Stimulated activated CD8-positive, alpha-beta memory T cell treated with anti-CD3 and anti-CD28 coated beads, Interleukin-7, amount 100 ng/mL, for 4 hours (primary cell): ENCODE results near the gene FST.

Experiments used
- DNase-seq, 2 donors: peaks; one replicate each; pipeline ENCODE4 v3.0.0-alpha.2; 2020; ENCODE audit warnings: low read depth in 2 of 2

FST gene

GRCh38 chr5:53473633-53474032 is 6.8 kb upstream of the FST start:
- DNase-seq, result no peak

DNA sequence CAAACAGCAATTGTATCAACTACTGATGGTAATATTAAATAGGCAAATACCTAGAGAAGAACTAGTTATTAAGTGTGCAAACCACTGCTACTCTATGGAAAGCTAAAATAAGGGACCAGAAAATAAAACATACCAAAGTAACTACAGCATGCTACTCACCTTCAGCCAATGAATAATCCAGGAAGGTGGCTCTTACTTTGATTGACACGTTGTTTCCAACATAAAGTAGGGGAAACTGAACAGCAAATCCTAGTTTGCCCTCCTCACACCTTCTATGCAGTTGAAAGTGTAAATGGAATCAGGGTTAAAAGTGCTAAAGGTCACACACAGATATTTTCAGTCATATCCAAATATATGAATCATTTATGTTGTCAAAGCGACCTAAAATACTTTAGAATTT is 5.1 kb upstream of the FST start:
- DNase-seq, result no peak

DNA sequence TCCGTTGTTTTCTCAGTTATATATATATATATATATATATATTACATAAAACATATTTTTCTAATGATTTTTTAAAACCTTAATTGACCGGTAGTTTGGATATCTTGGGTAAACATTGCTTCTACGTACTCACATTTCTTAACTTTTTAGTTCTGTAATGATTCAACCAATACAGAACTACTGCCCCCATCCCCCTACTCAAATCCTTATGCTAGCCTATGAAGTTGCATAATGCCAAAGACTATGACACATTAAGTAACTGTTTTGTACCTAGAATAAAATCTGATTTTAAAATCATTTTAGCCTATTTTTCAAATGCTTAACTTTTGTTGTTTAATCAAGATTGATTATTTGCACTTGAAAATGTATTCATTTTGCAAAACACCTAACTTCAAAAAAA is 4.4 kb upstream of the FST start:
- DNase-seq, result no peak

- DNase-seq, result no peak
Observed at GRCh38 chr5:53476531-53477480, 3.6 kb upstream of the FST start.

DNA sequence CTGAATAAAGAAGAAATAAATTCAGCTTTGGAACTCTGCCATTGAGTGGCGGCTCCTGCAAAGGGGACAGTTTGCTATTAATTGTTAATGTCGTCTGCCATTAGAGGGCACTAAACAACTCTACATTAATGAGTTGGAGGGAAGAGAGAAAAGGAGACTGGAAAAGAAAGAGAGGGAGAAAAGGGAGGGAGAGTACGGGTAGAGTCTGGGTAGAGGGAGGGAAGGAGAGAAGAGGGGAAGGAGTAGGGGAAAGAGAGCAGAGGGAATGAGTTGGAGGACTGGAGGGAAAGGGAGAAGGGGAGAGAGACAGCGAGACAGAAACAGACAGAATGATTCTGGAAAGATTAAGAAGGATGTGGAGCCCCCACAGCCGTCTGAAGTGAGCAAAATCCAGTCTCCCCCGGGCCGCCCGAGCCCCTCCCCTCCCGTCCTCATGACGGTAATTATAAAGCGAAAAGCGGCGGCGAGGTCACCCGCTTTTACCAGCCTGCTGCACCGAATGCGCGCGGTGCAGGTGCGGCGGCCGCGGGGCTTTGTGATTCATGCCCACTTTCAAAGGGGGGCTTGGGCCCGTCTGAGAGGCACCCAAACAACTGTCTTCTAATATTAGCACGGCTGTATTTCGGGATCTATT is 1.9 kb upstream of the FST start:
- DNase-seq, result no peak

GRCh38 chr5:53479045-53479589 is 1.3 kb upstream of the FST start:
- DNase-seq, result no peak

GRCh38 chr5:53479590-53480415 is 626 bp upstream of the FST start:
- DNase-seq, result peak in 1 of 2 donors; percentile 18

DNA sequence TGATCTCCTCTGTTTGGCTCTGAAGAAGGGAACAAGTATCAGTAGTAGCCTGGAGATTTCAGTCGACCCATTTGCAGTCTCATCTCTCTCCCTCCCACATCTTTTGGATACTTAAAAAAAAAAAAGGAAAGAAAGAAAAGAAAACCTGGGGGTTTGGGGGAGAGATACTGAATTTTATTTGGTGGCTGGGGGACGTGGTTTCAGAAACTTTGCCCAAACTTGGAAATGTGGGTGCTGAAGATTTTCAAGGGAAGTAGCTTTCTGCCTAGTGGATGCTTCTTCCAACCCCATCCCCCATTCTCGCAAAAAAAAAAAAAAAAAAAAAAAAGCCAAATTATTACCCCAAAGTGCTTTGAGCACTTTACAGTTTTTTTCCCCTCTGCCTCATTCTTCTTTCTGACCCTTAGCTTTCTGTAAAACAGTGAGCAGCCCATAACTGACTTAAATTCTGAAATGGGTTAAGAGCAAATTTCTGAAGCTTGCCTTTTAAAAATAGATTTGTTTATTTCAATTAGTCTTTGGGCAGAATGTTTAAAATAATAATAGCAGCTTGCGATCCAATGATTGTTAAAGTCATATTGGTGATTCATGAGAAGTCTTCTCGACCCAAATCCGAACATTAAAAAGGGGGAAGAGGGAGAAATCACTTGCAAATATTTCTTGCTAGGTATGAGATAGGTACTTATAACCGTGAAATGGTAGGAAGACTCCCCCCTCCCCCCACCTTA is 894 bp downstream of the FST start:
- no peak for DNase-seq

DNA sequence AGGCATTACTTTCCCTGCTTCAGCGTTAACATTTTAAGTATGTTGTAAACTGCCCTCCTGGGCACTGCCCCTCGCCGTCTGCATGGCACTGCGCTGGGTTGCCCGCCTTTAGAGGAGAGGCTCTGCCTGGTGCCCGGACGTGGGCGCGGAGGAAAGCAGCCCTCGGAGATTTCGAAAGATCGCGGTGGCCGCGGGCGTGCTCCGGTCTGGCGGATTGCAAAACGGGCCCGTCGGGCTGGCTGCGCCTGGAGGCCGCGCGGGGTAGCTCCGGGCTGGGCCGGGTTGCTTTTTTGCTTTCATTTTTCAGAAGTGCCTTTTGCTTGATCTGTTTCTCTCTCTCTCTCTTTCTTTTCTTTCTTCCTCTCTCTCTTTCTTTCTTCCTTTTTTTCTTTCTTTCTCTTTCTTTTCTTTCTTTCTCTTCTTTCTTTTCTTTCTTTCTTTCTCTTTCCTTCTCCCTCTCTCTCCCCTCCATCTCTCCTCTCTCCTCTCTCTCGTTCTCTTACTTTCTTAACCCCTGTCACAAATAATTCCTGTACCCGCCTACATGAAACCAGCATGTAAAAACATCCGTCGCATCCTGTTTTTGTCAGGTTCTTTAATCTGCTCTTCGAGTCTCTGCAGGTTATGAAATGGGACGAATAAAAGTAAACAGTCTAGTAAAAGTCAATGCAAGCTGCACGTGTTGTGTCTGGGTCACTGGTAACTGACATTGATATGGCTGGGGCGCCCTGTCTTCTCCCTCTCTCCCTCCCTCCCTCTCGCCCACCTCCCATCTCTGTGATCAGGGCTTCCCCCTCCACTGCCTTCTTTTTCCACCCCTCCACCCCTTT is 1.7 kb downstream of the FST start:
- peak; percentile 26 to 55 for DNase-seq

- DNase-seq, result no peak
Observed at GRCh38 chr5:53482717-53483638, 2.5 kb downstream of the FST start.

DNA sequence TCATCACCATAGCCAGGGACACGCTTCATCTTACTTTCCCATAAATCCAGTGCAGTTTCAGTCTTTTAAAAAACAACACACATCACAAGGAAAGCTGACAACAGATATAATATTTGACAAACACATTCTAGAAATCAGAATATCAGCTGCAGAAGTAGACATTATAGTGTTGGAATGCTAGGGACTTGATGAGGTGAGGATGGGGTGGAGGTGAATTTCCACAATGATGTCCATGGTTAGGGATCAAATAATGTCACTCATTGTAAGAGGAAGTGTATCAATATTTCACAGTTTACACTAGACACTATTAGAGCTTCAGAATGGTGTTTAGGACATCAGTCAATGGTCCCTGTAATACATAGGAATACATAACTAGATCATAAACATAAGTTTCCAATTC is 7.0 kb downstream of the FST start:
- DNase-seq, result no peak

GRCh38 chr5:53488195-53488722 is 7.8 kb downstream of the FST start:
- no peak for DNase-seq

GRCh38 chr5:53490747-53491146 is 10.3 kb downstream of the FST start:
- DNase-seq, result no peak

DNA sequence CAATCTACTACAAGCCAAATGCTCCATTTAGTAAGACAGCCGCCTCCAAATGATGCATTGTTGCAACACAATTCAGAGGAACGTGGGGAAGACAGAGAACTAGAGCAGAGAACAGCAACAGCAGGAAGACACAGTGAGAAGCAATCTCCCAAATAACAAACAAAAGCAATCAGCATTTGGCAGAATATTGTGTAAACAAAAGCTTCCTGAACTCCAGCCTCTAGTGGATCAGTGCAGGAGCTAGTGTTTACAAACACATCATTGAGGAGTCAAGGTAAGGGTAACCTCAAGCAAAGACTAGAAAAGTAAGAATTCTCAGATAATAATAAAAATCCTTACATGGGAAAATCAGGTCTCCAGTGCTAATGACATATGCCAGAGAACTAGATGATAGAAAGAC is 20.6 kb downstream of the FST start:
- DNase-seq, result no peak

- DNase-seq, result no peak
Observed at GRCh38 chr5:53503562-53504218, 23.3 kb downstream of the FST start.

DNA sequence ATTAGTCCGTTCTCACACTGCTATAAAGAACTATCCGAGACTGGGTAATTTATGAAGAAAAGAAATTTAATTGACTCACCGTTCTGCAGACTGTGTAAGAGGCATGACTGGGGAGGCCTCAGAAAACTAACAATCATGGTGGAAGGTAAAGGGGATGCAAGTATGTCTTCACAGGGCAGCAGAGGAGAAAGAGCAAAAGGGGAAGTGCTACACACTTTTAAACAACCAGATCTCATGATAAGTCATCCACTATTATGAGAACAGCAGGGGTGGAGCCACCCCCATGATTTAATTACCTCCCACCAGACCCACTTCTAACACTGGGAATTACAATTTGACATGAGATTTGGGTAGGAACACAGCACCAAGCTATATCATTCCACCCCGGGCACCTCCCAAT is 26.6 kb downstream of the FST start:
- DNase-seq, result no peak

- DNase-seq, result no peak
Observed at GRCh38 chr5:53508125-53508524, 27.7 kb downstream of the FST start.

DNA sequence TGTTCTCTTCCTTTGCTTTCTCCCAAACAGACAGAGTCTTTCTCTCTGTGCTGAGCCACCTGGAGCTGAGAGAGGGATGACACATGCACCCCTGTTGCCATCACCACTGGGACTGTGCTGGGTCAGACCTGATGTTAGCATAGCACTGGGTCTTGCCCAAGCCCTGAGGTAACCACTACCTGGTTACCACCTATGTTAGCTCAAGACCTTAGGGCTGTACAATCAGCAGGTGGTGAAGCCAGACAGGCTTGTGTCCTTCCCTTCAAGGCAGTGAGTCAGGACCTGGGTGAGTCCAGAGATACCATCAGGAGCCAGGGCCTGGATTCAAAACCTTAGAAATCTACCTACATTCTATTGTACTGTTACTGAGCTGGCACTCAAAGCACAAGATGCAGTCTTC is 32.1 kb downstream of the FST start:
- DNase-seq, result no peak

GRCh38 chr5:53515988-53516387 is 35.6 kb downstream of the FST start:
- DNase-seq, result no peak
